OCI-LY7 (cell line): ENCODE results near the gene ZNF268. TPM values are rescaled to one million over a fixed set of nuclear protein-coding genes. Genes with fewer than 3 reads are reported as not detected.

Experiments used
- BruUV-seq: library from RNA; stranded (reverse); fragments of 400-500 nt; replicated peaks from 2 replicates; lab custom pipeline; 2021; lab: Mats Ljungman, UMichigan
- CTCF ChIA-PET: fragments of 300-600 bp; sonication (Branson Sonifier 250); formaldehyde crosslinking; loops from one replicate; lab custom pipeline; 2022; ENCODE audit warnings: antibody characterized with exemption; ENCODE audit not compliant: unreplicated experiment; lab: Charles Lee
- POLR2A ChIA-PET: fragments of 300-600 bp; sonication (Branson Sonifier 250); formaldehyde crosslinking; loops from one replicate; lab custom pipeline; 2022; ENCODE audit warnings: antibody characterized with exemption; lab: Charles Lee
- DNase-seq: peaks from one replicate; pipeline ENCODE4 v3.0.0-alpha.2; 2015; ENCODE audit warnings: low spot score
- H2AFZ ChIP-seq: fragments of 200-600 bp; sonication (generic), shearing (Covaris generic); 2 replicates; pipeline ENCODE4 v1.6.1; 2014; ENCODE audit warnings: mild to moderate bottlenecking, antibody characterized with exemption, low read length, moderate library complexity
- H3K27ac ChIP-seq: fragments of 200-600 bp; sonication (generic); 2 replicates; pipeline ENCODE4 v1.5.1; 2014; ENCODE audit warnings: mixed run types, low read depth, mild to moderate bottlenecking, moderate library complexity, low read length, inconsistent platforms; ENCODE audit not compliant: poor library complexity, severe bottlenecking
- H3K36me3 ChIP-seq: fragments of 200-600 bp; sonication (generic); 2 replicates; pipeline ENCODE4 v1.6.1; 2014; ENCODE audit warnings: mild to moderate bottlenecking, antibody characterized with exemption, low read length, moderate library complexity, mixed read lengths; ENCODE audit not compliant: insufficient read depth
- H3K4me1 ChIP-seq: fragments of 200-600 bp; sonication (generic); 2 replicates; pipeline ENCODE4 v1.5.1; 2014; ENCODE audit warnings: mild to moderate bottlenecking, low read length; ENCODE audit not compliant: insufficient read depth, poor library complexity, severe bottlenecking
- H3K4me2 ChIP-seq: fragments of 200-600 bp; sonication (generic); 2 replicates; pipeline ENCODE4 v1.6.1; 2014; ENCODE audit warnings: mild to moderate bottlenecking, low read length
- H3K4me3 ChIP-seq: fragments of 200-600 bp; sonication (generic); 2 replicates; pipeline ENCODE4 v1.5.1; 2014; ENCODE audit warnings: mild to moderate bottlenecking, low read depth, low read length; ENCODE audit not compliant: poor library complexity, severe bottlenecking
- H3K79me2 ChIP-seq: fragments of 200-600 bp; sonication (generic); 2 replicates; pipeline ENCODE4 v1.6.1; 2016; ENCODE audit warnings: low read depth, mild to moderate bottlenecking, low read length, moderate library complexity, mixed read lengths; ENCODE audit not compliant: insufficient read depth
- H3K9me2 ChIP-seq: fragments of 200-600 bp; sonication (generic); 2 replicates; pipeline ENCODE4 v1.6.1; 2016; ENCODE audit warnings: mild to moderate bottlenecking, low read length, mixed read lengths; ENCODE audit not compliant: insufficient read depth
- H3K9me3 ChIP-seq: fragments of 200-600 bp; sonication (generic); 2 replicates; pipeline ENCODE4 v1.6.1; 2014; ENCODE audit warnings: mild to moderate bottlenecking, mixed run types, low read length, mixed read lengths
- H4K20me1 ChIP-seq: fragments of 200-600 bp; sonication (generic); 2 replicates; pipeline ENCODE4 v1.6.1; 2014; ENCODE audit warnings: mild to moderate bottlenecking, antibody characterized with exemption, low read length, moderate library complexity, mixed read lengths; ENCODE audit not compliant: insufficient read depth
- CTCF ChIP-seq: fragments of 200-600 bp; sonication (generic); conservative IDR thresholded peaks from 2 replicates; pipeline ENCODE4 v1.5.1; 2014; ENCODE audit warnings: mild to moderate bottlenecking, antibody characterized with exemption, low read length, moderate library complexity, mixed read lengths
- EZH2phosphoT487 ChIP-seq: fragments of 200-600 bp; sonication (generic); IDR thresholded peaks from 2 replicates; pipeline ENCODE4 v1.6.1; 2018; ENCODE audit warnings: low read depth, borderline replicate concordance, mild to moderate bottlenecking, mixed run types, antibody characterized with exemption, low read length, moderate library complexity, mixed read lengths
- intact Hi-C: fragments of 100-400 bp; cut with micrococcal nuclease; formaldehyde crosslinking; loops from one replicate; pipeline ENCODE4 v1.10.0; 2022; ENCODE audit not compliant: unreplicated experiment
- small RNA-seq: library from RNA; depleted of rRNA; stranded (forward); fragments of <200 nt; gene quantifications from one replicate; pipeline ENCODE3, GENCODE V24; 2014
- total RNA-seq, 2 experiments: library from RNA; depleted of rRNA in 1 of 2; stranded (reverse); fragments of >200 nt in 1 of 2; shearing (Covaris generic) in 1 of 2; gene quantifications; 2 replicates each; pipeline ENCODE4 v1.2.3, GENCODE V29; 2014 to 2022

Gene ZNF268
- total RNA-seq, 2 experiments from 2014 or later: 17.9 to 19.1 TPM

- no peaks in the 10 kb centered on the region for H3K79me2 ChIP-seq
- ChIA-PET POLR2A (interaction anchor here (0.5 to 0.6 kb wide), 2 partner anchors 31 to 259 kb away, joined by 3 to 4 read pairs; no protein-coding TSS in a partner anchor), CTCF (no interaction called here)
- BruUV-seq: no TSS peak
- H3K9me3 ChIP-seq: no peaks in the 10 kb centered on the region
- H3K9me2 ChIP-seq: no peaks in the 10 kb centered on the region
- no peaks in the 10 kb centered on the region for H3K4me1 ChIP-seq
- intact Hi-C loops: no loop called here
- H3K27ac ChIP-seq: no peak overlapping the region
- TF ChIP-seq CTCF: no peak
- TF ChIP-seq EZH2phosphoT487: no peak
- DNase-seq: no peak
- H2AFZ ChIP-seq: no peak overlapping the region
- no peak overlapping the region for H3K4me2 ChIP-seq
- H3K4me3 ChIP-seq: no peak overlapping the region
- no peaks in the 10 kb centered on the region for H4K20me1 ChIP-seq
- H3K36me3 ChIP-seq: no peaks in the 10 kb centered on the region
Measured at GRCh38 chr12:133256321-133256720, 75.0 kb downstream of the ZNF268 start.

- no peaks in the 10 kb centered on the region for H3K9me3 ChIP-seq
- no peaks in the 10 kb centered on the region for H4K20me1 ChIP-seq
- no TSS peak for BruUV-seq
- TF ChIP-seq CTCF (no peak), EZH2phosphoT487 (no peak)
- H3K27ac ChIP-seq: no peak overlapping the region
- ChIA-PET CTCF (no interaction called here), POLR2A (no interaction called here)
- no peak overlapping the region for H2AFZ ChIP-seq
- H3K79me2 ChIP-seq: no peaks in the 10 kb centered on the region
- no peaks in the 10 kb centered on the region for H3K9me2 ChIP-seq
- no peak for DNase-seq
- no peak overlapping the region for H3K4me2 ChIP-seq
- intact Hi-C loops: no loop called here
- no peak overlapping the region for H3K4me3 ChIP-seq
- no peaks in the 10 kb centered on the region for H3K4me1 ChIP-seq
- H3K36me3 ChIP-seq: no peaks in the 10 kb centered on the region
Measured at GRCh38 chr12:133264173-133264572, 82.9 kb downstream of the ZNF268 start.

Small RNA genes within 50 kb of the gene (small RNA-seq; reads per million reads assigned to genes)
- gene RF00019: not detected
- not detected for gene RNU6-717P

Other genes with a start within 250 kb of the ZNF268 start
- 6.6 and 7.1 TPM in 2 replicates for gene ZNF605, start 225.2 kb upstream of the ZNF268 start, total RNA-seq (2014; rRNA removed; shearing (Covaris generic))
- gene ZNF605, start 225.2 kb upstream of the ZNF268 start, total RNA-seq (2022): 13.9 and 16.3 TPM in 2 replicates
- 12.5 and 15.7 TPM in 2 replicates for gene ZNF26, start 195.1 kb upstream of the ZNF268 start, total RNA-seq (2014; rRNA removed; shearing (Covaris generic))
- 18.2 and 22.2 TPM in 2 replicates for gene ZNF26, start 195.1 kb upstream of the ZNF268 start, total RNA-seq (2022)
- gene ZNF84, start 144.0 kb upstream of the ZNF268 start, total RNA-seq (2014; rRNA removed; shearing (Covaris generic)): 22.1 and 26.9 TPM in 2 replicates
- gene ZNF84, start 144.0 kb upstream of the ZNF268 start, total RNA-seq (2022): 37.9 and 40.9 TPM in 2 replicates
- 13.4 and 16.3 TPM in 2 replicates for gene ZNF140, start 100.6 kb upstream of the ZNF268 start, total RNA-seq (2014; rRNA removed; shearing (Covaris generic))
- 13.1 and 15.7 TPM in 2 replicates for gene ZNF140, start 100.6 kb upstream of the ZNF268 start, total RNA-seq (2022)
- gene ZNF891, start 51.2 kb upstream of the ZNF268 start, total RNA-seq (2014; rRNA removed; shearing (Covaris generic)): 3.1 and 3.2 TPM in 2 replicates
- gene ZNF891, start 51.2 kb upstream of the ZNF268 start, total RNA-seq (2022): 5.0 and 5.9 TPM in 2 replicates
- 5.9 and 8.0 TPM in 2 replicates for gene ZNF10, start 50.9 kb upstream of the ZNF268 start, total RNA-seq (2014; rRNA removed; shearing (Covaris generic))
- gene ZNF10, start 50.9 kb upstream of the ZNF268 start, total RNA-seq (2022): 7.1 and 10.1 TPM in 2 replicates
- gene ANHX, start 54.4 kb downstream of the ZNF268 start, total RNA-seq (2014; rRNA removed; shearing (Covaris generic)): not detected in 2 replicates
- gene ANHX, start 54.4 kb downstream of the ZNF268 start, total RNA-seq (2022): not detected in 2 replicates